Keratinocyte (primary cell): ENCODE data around the gene MDFI. TPM values are rescaled to one million over a fixed set of nuclear protein-coding genes. Genes with fewer than 3 reads are reported as not detected.

Experiments used
- DNase-seq: peaks from one replicate; pipeline ENCODE4 v3.0.0-alpha.2; 2011; ENCODE audit warnings: low read depth, missing footprints, low spot score
- FAIRE-seq: peaks from 2 replicates; lab custom pipeline; 2011; peaks lifted over from hg19 to GRCh38; lab: Jason Lieb, UNC
- H2AFZ ChIP-seq: 2 replicates; pipeline ENCODE4 v1.6.0; 2012; ENCODE audit warnings: low read length, control low read depth, inconsistent platforms; ENCODE audit not compliant: control insufficient read depth
- H3K27ac ChIP-seq: 2 replicates; pipeline ENCODE4 v1.5.1; 2011; ENCODE audit warnings: low read length; ENCODE audit not compliant: control insufficient read depth, insufficient read depth
- H3K27me3 ChIP-seq: 3 replicates; pipeline ENCODE4 v1.6.0; 2011; ENCODE audit warnings: low read length; ENCODE audit not compliant: control insufficient read depth, insufficient read depth; ENCODE audit errors: extremely low read depth
- H3K36me3 ChIP-seq, 2 experiments: 2 replicates in 1 of 2; 3 replicates in 1 of 2; pipeline ENCODE4 v1.5.1; 2011; ENCODE audit warnings: low read length in 2 of 2, mild to moderate bottlenecking in 1 of 2; ENCODE audit not compliant: control insufficient read depth in 2 of 2, insufficient read depth in 2 of 2; ENCODE audit errors: extremely low read depth in 1 of 2
- H3K4me1 ChIP-seq: 3 replicates; pipeline ENCODE4 v1.5.1; 2011; ENCODE audit warnings: low read length; ENCODE audit not compliant: control insufficient read depth, insufficient read depth; ENCODE audit errors: extremely low read depth
- H3K4me2 ChIP-seq: 3 replicates; pipeline ENCODE4 v1.6.0; 2011; ENCODE audit warnings: low read depth, low read length; ENCODE audit not compliant: control insufficient read depth, insufficient read depth; ENCODE audit errors: extremely low read depth
- H3K4me3 ChIP-seq, 3 experiments: fragments of 200-600 bp in 1 of 3; sonication (generic) in 1 of 3; 2 replicates in 2 of 3; 3 replicates in 1 of 3; pipeline ENCODE4 v1.5.1; 2011 to 2016; ENCODE audit warnings: low read length in 3 of 3, mild to moderate bottlenecking in 3 of 3, control low read depth in 2 of 3, inconsistent platforms in 1 of 3, low read depth in 1 of 3, mixed read lengths in 1 of 3, mixed run types in 1 of 3, moderate library complexity in 1 of 3; ENCODE audit not compliant: control insufficient read depth in 2 of 3, insufficient read depth in 2 of 3; ENCODE audit errors: extremely low read depth in 1 of 3
- H3K79me2 ChIP-seq: 2 replicates; pipeline ENCODE4 v1.6.0; 2012; ENCODE audit warnings: low read length; ENCODE audit not compliant: control insufficient read depth, insufficient read depth
- H3K9ac ChIP-seq: 3 replicates; pipeline ENCODE4 v1.6.0; 2011; ENCODE audit warnings: low read length; ENCODE audit not compliant: control insufficient read depth, insufficient read depth; ENCODE audit errors: extremely low read depth
- H3K9me1 ChIP-seq: 3 replicates; pipeline ENCODE4 v1.6.0; 2011; ENCODE audit warnings: low read length; ENCODE audit not compliant: control insufficient read depth, insufficient read depth; ENCODE audit errors: extremely low read depth
- H3K9me3 ChIP-seq: 2 replicates; pipeline ENCODE4 v1.5.1; 2012; ENCODE audit warnings: low read depth, low read length; ENCODE audit not compliant: control insufficient read depth
- H4K20me1 ChIP-seq: 3 replicates; pipeline ENCODE4 v1.6.0; 2011; ENCODE audit warnings: low read length; ENCODE audit not compliant: control insufficient read depth, insufficient read depth; ENCODE audit errors: extremely low read depth
- EZH2 ChIP-seq: IDR thresholded peaks from one replicate; pipeline ENCODE4 v1.6.1; 2012; ENCODE audit warnings: inconsistent platforms, mild to moderate bottlenecking, low read length, moderate library complexity
- dilution Hi-C: fragments of 300-500 bp; cut with MboI; formaldehyde crosslinking; loops from one replicate; pipeline ENCODE4 v1.7.0; 2020; ENCODE audit warnings: low sequenced_read_pairs; ENCODE audit not compliant: extremely low pct_ligation_motif_present
- polyA plus RNA-seq, 5 experiments: library from polyadenylated mRNA; depleted of rRNA in 3 of 5; stranded (reverse) in 3 of 5; stranded (forward) in 1 of 5; unstranded in 1 of 5; fragments of >200 nt; gene quantifications; 1 replicate in 1 of 5; 2 replicates in 3 of 5; 3 replicates in 1 of 5; pipeline versions ENCODE4 v1.2.1 to v1.2.3, GENCODE V29; 2011 to 2012; ENCODE audit warnings: missing spikeins in 2 of 5, low read depth in 1 of 5, low replicate concordance in 1 of 5
- TF ChIP-seq, protein P1 (sequence below), 3 experiments: IDR thresholded peaks in 1 of 3; conservative IDR thresholded peaks in 1 of 3; optimal IDR thresholded peaks in 1 of 3; 2 replicates in 2 of 3; 3 replicates in 1 of 3; pipeline versions ENCODE3 to v1.5.1; 2011; ENCODE audit warnings: low read length in 3 of 3, mild to moderate bottlenecking in 3 of 3, moderate library complexity in 2 of 3, control low read depth in 1 of 3, inconsistent platforms in 1 of 3; ENCODE audit not compliant: insufficient read depth in 2 of 3; ENCODE audit errors: extremely low read depth in 1 of 3

The MDFI gene
- polyA plus RNA-seq, 1 donor (not counting 4 experiments of a cell fraction or from before 2014, with no cell fraction given), result 60.1 TPM

DNA sequence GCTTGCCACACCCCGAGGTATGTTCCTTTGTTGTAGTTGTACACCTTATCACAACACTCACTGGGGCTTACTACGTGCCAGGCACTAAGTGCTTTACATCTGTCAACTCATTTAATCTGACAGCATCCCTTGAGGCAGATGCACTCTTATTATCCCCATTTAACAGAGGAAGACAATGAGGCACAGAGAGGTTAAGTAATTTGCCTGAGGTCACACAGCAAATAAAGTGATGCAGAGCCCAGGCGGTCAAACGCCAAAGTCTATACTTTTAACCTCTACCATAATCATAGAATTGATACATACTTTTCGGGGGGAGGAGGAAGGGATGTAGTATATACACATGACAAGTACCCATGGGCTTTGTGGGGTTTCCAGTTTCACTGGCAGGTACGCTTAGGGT lies 37.7 kb downstream of the MDFI start:
- Histone ChIP-seq H3K4me2 (no peak overlapping the region), H3K36me3 (no peaks in the 10 kb centered on the region), H3K9ac (no peak overlapping the region), H3K27me3 (peaks cover 19% of the 10 kb centered on the region), H2AFZ (no peak overlapping the region), H3K27ac (no peak overlapping the region), H3K4me1 (no peaks in the 10 kb centered on the region), H3K4me3 (no peak overlapping the region), H3K9me1 (no peaks in the 10 kb centered on the region), H4K20me1 (no peaks in the 10 kb centered on the region), H3K79me2 (no peaks in the 10 kb centered on the region), H3K9me3 (no peaks in the 10 kb centered on the region)
- no peak for FAIRE-seq
- no peak for DNase-seq
- dilution Hi-C loops, result no loop called here
- no peak for TF ChIP-seq EZH2
- TF ChIP-seq, protein P1, sequence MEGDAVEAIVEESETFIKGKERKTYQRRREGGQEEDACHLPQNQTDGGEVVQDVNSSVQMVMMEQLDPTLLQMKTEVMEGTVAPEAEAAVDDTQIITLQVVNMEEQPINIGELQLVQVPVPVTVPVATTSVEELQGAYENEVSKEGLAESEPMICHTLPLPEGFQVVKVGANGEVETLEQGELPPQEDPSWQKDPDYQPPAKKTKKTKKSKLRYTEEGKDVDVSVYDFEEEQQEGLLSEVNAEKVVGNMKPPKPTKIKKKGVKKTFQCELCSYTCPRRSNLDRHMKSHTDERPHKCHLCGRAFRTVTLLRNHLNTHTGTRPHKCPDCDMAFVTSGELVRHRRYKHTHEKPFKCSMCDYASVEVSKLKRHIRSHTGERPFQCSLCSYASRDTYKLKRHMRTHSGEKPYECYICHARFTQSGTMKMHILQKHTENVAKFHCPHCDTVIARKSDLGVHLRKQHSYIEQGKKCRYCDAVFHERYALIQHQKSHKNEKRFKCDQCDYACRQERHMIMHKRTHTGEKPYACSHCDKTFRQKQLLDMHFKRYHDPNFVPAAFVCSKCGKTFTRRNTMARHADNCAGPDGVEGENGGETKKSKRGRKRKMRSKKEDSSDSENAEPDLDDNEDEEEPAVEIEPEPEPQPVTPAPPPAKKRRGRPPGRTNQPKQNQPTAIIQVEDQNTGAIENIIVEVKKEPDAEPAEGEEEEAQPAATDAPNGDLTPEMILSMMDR (optimal IDR thresholded peaks at IDR 0.05 in 1 of 3, IDR thresholded peaks at IDR 0.05 in 1 of 3, conservative IDR thresholded peaks at IDR 0.05 in 1 of 3; ENCODE audit: extremely low read depth in 1 of 3, insufficient read depth in 2 of 3, low read length in 3 of 3), result no peak

DNA sequence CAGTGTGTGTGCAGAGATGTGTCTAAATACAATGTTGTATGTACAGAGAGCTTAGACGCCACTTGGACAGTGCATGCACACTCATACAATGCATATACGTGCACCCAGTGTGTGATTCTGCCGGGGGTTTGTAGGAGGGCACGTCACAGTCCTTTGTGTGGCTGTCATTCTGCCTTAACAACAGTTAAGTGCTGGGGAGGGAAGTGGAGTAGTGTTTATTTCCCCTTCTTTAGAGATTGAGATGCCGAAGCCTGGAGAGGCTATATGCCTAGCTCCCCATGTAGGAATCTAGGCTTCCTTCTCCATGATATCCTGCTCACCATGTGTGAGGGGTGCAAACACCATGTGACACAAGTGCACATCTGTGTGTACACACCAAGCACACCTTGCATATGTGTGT lies 38.2 kb downstream of the MDFI start:
- DNase-seq (no peak), FAIRE-seq (no peak)
- H3K27me3 ChIP-seq, result peaks cover 14% of the 10 kb centered on the region
- no peaks in the 10 kb centered on the region for H3K4me1 ChIP-seq
- H3K4me3 ChIP-seq, result no peak overlapping the region
- H3K9ac ChIP-seq, result no peak overlapping the region
- H3K9me3 ChIP-seq, result no peaks in the 10 kb centered on the region
- H3K27ac ChIP-seq, result no peak overlapping the region
- no peak overlapping the region for H2AFZ ChIP-seq
- no peaks in the 10 kb centered on the region for H3K36me3 ChIP-seq
- H3K9me1 ChIP-seq, result no peaks in the 10 kb centered on the region
- TF ChIP-seq, protein P1 (optimal IDR thresholded peaks at IDR 0.05 in 1 of 3, IDR thresholded peaks at IDR 0.05 in 1 of 3, conservative IDR thresholded peaks at IDR 0.05 in 1 of 3; ENCODE audit: extremely low read depth in 1 of 3, insufficient read depth in 2 of 3, low read length in 3 of 3), result no peak
- dilution Hi-C loops, result no loop called here
- no peaks in the 10 kb centered on the region for H4K20me1 ChIP-seq
- no peaks in the 10 kb centered on the region for H3K79me2 ChIP-seq
- H3K4me2 ChIP-seq, result no peak overlapping the region
